H1 (cell line): ENCODE results near the gene LEKR1. TPM values are rescaled to one million over a fixed set of nuclear protein-coding genes. Genes with fewer than 3 reads are reported as not detected.

Experiments
- CREB1 ChIP-seq: IDR thresholded peaks from 2 replicates; pipeline ENCODE4 v1.6.1; 2012; ENCODE audit warnings: inconsistent platforms
- JUND ChIP-seq: IDR thresholded peaks from 2 replicates; pipeline ENCODE4 v1.6.1; 2011; ENCODE audit warnings: mild to moderate bottlenecking, improper control_type of control experiment, low read length
- polyA plus RNA-seq, 7 experiments: library from polyadenylated mRNA; depleted of rRNA in 3 of 7; stranded (reverse) in 5 of 7; unstranded in 2 of 7; fragments of >200 nt in 5 of 7; fragments of 200-250 nt in 2 of 7; gene quantifications; 1 replicate in 5 of 7; 2 replicates in 1 of 7; 4 replicates in 1 of 7; pipeline versions ENCODE4 v1.2.1 to v1.2.3, GENCODE V29; 2011 to 2013; ENCODE audit warnings: missing spikeins in 2 of 7, mixed read lengths in 2 of 7
- total RNA-seq: library from RNA; stranded (reverse); fragmentation: NEBNext Ultra II Directional; extraction: Animal tissue kit (Norgen Biotek cat#: 25700); gene quantifications from 2 replicates; pipeline ENCODE4 v1.2.1, GENCODE V29; 2021

LEKR1 gene
- total and polyA plus RNA-seq, 2 of the 8 experiments (the other 6 are each of a cell fraction or from before 2014, with no cell fraction given) = 0.08 TPM; not detected in 1

- TF ChIP-seq CREB1 (no peak), JUND (no peak)
Measured at GRCh38 chr3:156808025-156808424, 18.1 kb upstream of the LEKR1 start (continued).
